ENCODE results near the gene EEIG1. TPM values are rescaled to one million over a fixed set of nuclear protein-coding genes. Genes with fewer than 3 reads are reported as not detected.
"Not testable (repeated sequence)": the region's sequence is repeated elsewhere in the genome, so short reads cannot be mapped to it uniquely, and the experiment has no call there.

EEIG1 gene
- total and polyA plus RNA-seq, 8 donors = 25.4 to 85.4 (median 62.1) TPM

DNA sequence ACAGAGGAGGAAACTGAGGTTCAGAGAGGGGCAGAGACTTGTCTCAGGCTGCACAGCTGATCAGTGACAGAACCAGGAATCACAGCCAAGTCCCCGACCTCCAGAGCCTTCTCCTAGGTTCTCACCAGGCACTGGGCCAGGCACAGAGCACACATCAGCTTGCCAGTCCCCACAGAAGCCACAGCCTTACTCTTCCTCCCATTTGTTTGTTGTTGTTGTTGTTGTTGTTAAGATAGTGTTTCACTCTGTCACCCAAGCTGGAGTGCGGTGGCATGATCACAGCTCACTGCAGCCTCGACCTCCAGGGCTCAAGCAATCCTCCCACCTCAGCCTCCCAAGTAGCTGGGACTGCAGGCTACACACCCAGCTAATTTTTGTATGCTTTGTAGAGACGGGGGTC, 44.9 kb upstream of the EEIG1 start:
- FAIRE-seq = no peak
- intact Hi-C loops (cut with DNase I) = no loop called here

DNA sequence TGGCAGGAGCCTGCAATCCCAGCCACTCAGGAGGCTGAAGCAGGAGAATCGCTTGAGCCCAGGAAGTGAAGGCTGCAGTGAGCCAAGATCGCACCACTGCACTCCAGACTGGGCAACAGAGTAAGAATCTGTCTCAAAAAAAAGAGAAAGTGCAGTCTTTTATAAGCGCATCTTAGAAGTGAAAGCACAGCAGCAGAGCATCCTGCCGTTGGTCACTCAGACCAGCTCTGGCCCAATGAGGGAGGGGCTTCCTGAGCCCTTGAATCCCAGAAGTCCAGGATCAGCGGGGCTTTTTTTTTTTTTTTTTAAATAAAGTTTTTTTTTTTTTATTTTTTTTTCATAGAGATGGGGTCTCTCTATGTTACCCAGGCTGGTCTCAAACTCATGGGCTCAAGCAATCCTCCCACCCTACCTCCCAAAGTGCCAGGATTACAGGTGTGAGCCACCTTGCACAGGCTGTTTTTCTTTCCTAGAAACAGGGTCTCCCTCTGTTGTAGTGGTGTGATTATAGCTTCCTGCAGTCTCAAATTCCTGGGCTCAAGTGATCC, 44.0 kb upstream of the EEIG1 start:
- FAIRE-seq = no peak
- Histone ChIP-seq H3K27ac (no peak overlapping the region), H3K36me3 (no peaks in the 10 kb centered on the region), H3K4me3 (no peak overlapping the region), H3K27me3 (no peaks in the 10 kb centered on the region), H3K9me3 (no peaks in the 10 kb centered on the region), H3K4me1 (peaks cover 0 to 3% (median 0%) of the 10 kb centered on the region in 3 donors)
- no peak for DNase-seq
- WGBS, 2 donors = 90% methylated on average over 5 of the region's 5 CpGs
- intact Hi-C loops (cut with DNase I) = no loop called here
- TF ChIP-seq, protein P1, sequence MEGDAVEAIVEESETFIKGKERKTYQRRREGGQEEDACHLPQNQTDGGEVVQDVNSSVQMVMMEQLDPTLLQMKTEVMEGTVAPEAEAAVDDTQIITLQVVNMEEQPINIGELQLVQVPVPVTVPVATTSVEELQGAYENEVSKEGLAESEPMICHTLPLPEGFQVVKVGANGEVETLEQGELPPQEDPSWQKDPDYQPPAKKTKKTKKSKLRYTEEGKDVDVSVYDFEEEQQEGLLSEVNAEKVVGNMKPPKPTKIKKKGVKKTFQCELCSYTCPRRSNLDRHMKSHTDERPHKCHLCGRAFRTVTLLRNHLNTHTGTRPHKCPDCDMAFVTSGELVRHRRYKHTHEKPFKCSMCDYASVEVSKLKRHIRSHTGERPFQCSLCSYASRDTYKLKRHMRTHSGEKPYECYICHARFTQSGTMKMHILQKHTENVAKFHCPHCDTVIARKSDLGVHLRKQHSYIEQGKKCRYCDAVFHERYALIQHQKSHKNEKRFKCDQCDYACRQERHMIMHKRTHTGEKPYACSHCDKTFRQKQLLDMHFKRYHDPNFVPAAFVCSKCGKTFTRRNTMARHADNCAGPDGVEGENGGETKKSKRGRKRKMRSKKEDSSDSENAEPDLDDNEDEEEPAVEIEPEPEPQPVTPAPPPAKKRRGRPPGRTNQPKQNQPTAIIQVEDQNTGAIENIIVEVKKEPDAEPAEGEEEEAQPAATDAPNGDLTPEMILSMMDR (IDR thresholded peaks at IDR 0.05) = no peak
- no peak for ATAC-seq

More for the DNA sequence above, 44.9 kb upstream of the EEIG1 start:
- H3K4me1 ChIP-seq = peaks cover 0 to 3% (median 0%) of the 10 kb centered on the region in 3 donors
- H3K9me3 ChIP-seq = no peaks in the 10 kb centered on the region
- H3K27me3 ChIP-seq = no peaks in the 10 kb centered on the region
- no peak for ATAC-seq
- DNase-seq = no peak
- no peaks in the 10 kb centered on the region for H3K36me3 ChIP-seq
- no peak overlapping the region for H3K4me3 ChIP-seq
- TF ChIP-seq, protein P1 (IDR thresholded peaks at IDR 0.05) = no peak
- H3K27ac ChIP-seq = no peak overlapping the region
- 49 to 64% methylated on average over 4 of the region's 4 CpGs for WGBS, 2 donors

DNA sequence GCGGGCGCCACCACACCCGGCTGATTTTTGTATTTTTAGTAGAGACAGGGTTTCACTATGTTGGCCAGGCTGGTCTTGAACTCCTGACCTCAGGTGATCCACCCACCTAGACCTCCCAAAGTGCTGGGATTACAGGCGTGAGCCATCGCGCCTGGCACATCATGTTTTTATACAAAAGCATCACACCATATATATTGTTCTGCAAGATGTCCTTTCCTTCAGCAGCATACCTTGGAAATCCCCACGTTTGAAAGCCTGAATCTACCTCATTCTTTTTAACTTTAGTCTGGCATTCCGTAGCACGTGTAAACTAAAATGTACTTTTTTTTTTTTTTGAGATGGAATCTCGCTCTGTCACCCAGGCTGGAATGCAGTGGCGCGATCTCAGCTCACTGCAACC, 42.9 kb upstream of the EEIG1 start:
- FAIRE-seq; intact Hi-C loops (cut with DNase I): not testable (repeated sequence)
- 74 to 77% methylated on average over 12 of the region's 12 CpGs for WGBS, 2 donors

DNA sequence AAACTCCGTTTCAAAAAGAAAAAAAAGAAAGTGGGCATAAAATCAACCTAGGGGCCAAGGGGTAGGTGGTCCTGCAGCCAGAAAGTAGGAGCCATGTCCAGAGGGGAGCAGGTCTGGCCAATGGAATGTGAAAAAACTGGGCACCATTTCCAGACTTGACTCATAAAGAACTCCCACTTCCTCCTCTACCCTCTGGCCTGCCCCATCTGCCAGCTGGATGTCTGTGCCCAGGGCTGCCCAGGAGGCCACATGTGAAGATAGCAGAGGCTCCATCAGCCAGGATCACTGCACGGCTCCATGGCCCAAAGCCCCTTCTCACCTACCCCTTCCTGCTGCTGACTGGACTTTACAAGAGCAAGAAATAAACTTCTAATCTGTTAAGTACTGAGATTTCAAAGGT, 42.1 kb upstream of the EEIG1 start:
- ATAC-seq (peak in 3 of 4 donors; percentile 17 to 72 (median 50)), DNase-seq (no peak), FAIRE-seq (no peak)
- TF ChIP-seq, protein P1 (IDR thresholded peaks at IDR 0.05) = no peak
- intact Hi-C loops (cut with DNase I) = no loop called here
- Histone ChIP-seq H3K4me1 (peaks cover 0 to 3% (median 0%) of the 10 kb centered on the region in 3 donors), H3K4me3 (no peak overlapping the region), H3K9me3 (no peaks in the 10 kb centered on the region), H3K27me3 (no peaks in the 10 kb centered on the region), H3K27ac (no peak overlapping the region), H3K36me3 (no peaks in the 10 kb centered on the region)
- WGBS, 2 donors = 70% methylated on average over 2 of the region's 2 CpGs

More for the DNA sequence above, 42.9 kb upstream of the EEIG1 start:
- not testable (repeated sequence) for H3K4me3 ChIP-seq, H3K9me3 ChIP-seq, H3K4me1 ChIP-seq, DNase-seq, H3K36me3 ChIP-seq, H3K27me3 ChIP-seq, H3K27ac ChIP-seq
- ATAC-seq = peak in 1 of 4 donors; percentile 26

DNA sequence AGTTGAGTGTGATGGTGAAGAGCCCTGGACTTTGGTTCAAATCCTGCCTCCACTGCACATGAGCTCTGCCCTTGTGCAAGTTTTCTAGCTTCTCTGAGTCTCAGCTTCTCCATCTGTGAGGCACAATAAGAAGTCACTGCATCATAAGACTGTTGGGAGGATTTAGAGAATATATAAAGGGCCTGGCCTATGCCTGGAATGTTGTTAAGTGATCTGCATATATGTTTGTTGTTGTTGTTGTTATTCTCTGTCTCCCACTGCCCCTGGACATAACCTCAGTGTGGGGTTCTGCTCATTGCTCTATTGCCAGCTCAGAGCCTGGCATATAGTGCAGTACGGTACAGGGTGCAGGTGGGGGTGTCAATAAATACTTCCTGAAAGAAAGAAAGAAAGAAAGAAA, 40.3 kb upstream of the EEIG1 start:
- no peak overlapping the region for H3K4me3 ChIP-seq
- intact Hi-C loops (cut with DNase I) = no loop called here
- H3K9me3 ChIP-seq = no peaks in the 10 kb centered on the region
- ATAC-seq (no peak), DNase-seq (no peak), FAIRE-seq (no peak)
- no peak overlapping the region for H3K27ac ChIP-seq
- WGBS, 2 donors = 0 to 43% methylated on average over 1 of the region's 1 CpG
- no peaks in the 10 kb centered on the region for H3K27me3 ChIP-seq
- TF ChIP-seq, protein P1 (IDR thresholded peaks at IDR 0.05) = no peak
- no peaks in the 10 kb centered on the region for H3K36me3 ChIP-seq
- peaks cover 0 to 3% (median 0%) of the 10 kb centered on the region in 3 donors for H3K4me1 ChIP-seq

Measured in pancreas (tissue), 10 donors.